Ascending aorta (tissue), 2 donors: Measurements from ENCODE around the gene PAX3. TPM values are rescaled to one million over a fixed set of nuclear protein-coding genes. Genes with fewer than 3 reads are reported as not detected.

Experiments
- DNase-seq, 2 donors: peaks; one replicate each; pipeline ENCODE4 v3.0.0-alpha.2; 2019; ENCODE audit warnings: low spot score in 2 of 2
- H3K27ac ChIP-seq, 2 donors: fragments of 200-600 bp; sonication (generic); one replicate each; pipeline ENCODE4 v1.5.1; 2016 to 2017; ENCODE audit warnings: mild to moderate bottlenecking in 1 of 2
- H3K27me3 ChIP-seq: fragments of 200-600 bp; sonication (generic); one replicate; pipeline ENCODE4 v1.5.1; 2017
- H3K36me3 ChIP-seq, 2 donors: fragments of 200-600 bp; sonication (generic); one replicate each; pipeline ENCODE4 v1.5.1; 2016
- H3K4me1 ChIP-seq, 2 donors: fragments of 200-600 bp; sonication (generic); one replicate each; pipeline ENCODE4 v1.5.1; 2016 to 2017; ENCODE audit warnings: mild to moderate bottlenecking in 1 of 2
- H3K4me3 ChIP-seq, 2 donors: fragments of 200-600 bp; sonication (generic); one replicate each; pipeline ENCODE4 v1.5.1; 2016 to 2017; ENCODE audit warnings: mild to moderate bottlenecking in 1 of 2
- H3K9me3 ChIP-seq, 2 donors: fragments of 200-600 bp; sonication (generic); one replicate each; pipeline ENCODE4 v1.5.1; 2016
- CTCF ChIP-seq, 3 experiments: fragments of 200-600 bp in 2 of 3; fragments of 450-650 bp in 1 of 3; sonication (generic) in 2 of 3; IDR thresholded peaks; one replicate each; pipeline ENCODE4 v1.5.1; 2016 to 2019; ENCODE audit warnings: antibody characterized with exemption in 3 of 3, mild to moderate bottlenecking in 1 of 3, moderate library complexity in 1 of 3
- intact Hi-C: fragments of 100-400 bp; cut with DNase I; formaldehyde crosslinking; loops from one replicate; pipeline ENCODE4 v1.15.1; 2023
- total RNA-seq: library from RNA; depleted of rRNA; stranded (reverse); fragments of >200 nt; gene quantifications from one replicate; pipeline ENCODE4 v1.1.0, GENCODE V29; 2016

Gene PAX3
- total RNA-seq, 1 donor from 2014 or later: not detected

- Histone ChIP-seq H3K27ac (no peak overlapping the region), H3K4me1 (no peaks in the 10 kb centered on the region), H3K27me3 (no peaks in the 10 kb centered on the region), H3K9me3 (no peaks in the 10 kb centered on the region), H3K4me3 (no peak overlapping the region), H3K36me3 (no peaks in the 10 kb centered on the region)
- intact Hi-C loops: no loop called here
- TF ChIP-seq CTCF (IDR thresholded peaks at IDR 0.05): no peak
- no peak for DNase-seq
These were observed 14.3 kb downstream of the PAX3 start for GRCh38 chr2:222284466-222284865.

- TF ChIP-seq CTCF (IDR thresholded peaks at IDR 0.05): no peak
- intact Hi-C loops: no loop called here
- Histone ChIP-seq H3K36me3 (no peaks in the 10 kb centered on the region), H3K4me3 (no peak overlapping the region), H3K9me3 (no peaks in the 10 kb centered on the region), H3K27me3 (no peaks in the 10 kb centered on the region), H3K4me1 (no peaks in the 10 kb centered on the region), H3K27ac (no peak overlapping the region)
- no peak for DNase-seq
These were observed 15.2 kb downstream of the PAX3 start for GRCh38 chr2:222283634-222284033.

- Histone ChIP-seq H3K4me3 (no peak overlapping the region), H3K36me3 (no peaks in the 10 kb centered on the region), H3K9me3 (no peaks in the 10 kb centered on the region), H3K4me1 (no peaks in the 10 kb centered on the region), H3K27ac (no peak overlapping the region), H3K27me3 (no peaks in the 10 kb centered on the region)
- intact Hi-C loops: no loop called here
- DNase-seq: no peak
- no peak for TF ChIP-seq CTCF (IDR thresholded peaks at IDR 0.05)
These were observed 17.3 kb downstream of the PAX3 start for GRCh38 chr2:222281506-222281905.

GRCh38 chr2:222280795-222281194 is 18.0 kb downstream of the PAX3 start:
- intact Hi-C loops: no loop called here
- no peak overlapping the region for H3K27ac ChIP-seq

GRCh38 chr2:222272446-222273015 is 26.3 kb downstream of the PAX3 start:
- intact Hi-C loops: no loop called here
- no peaks in the 10 kb centered on the region for H3K27me3 ChIP-seq
- H3K27ac ChIP-seq: no peak overlapping the region
- DNase-seq: no peak
- TF ChIP-seq CTCF (IDR thresholded peaks at IDR 0.05): no peak
- H3K4me1 ChIP-seq: no peaks in the 10 kb centered on the region
- no peaks in the 10 kb centered on the region for H3K36me3 ChIP-seq
- H3K4me3 ChIP-seq: no peak overlapping the region
- H3K9me3 ChIP-seq: no peaks in the 10 kb centered on the region

More at GRCh38 chr2:222280795-222281194, 18.0 kb downstream of the PAX3 start:
- TF ChIP-seq CTCF (IDR thresholded peaks at IDR 0.05): no peak
- no peak overlapping the region for H3K4me3 ChIP-seq
- no peaks in the 10 kb centered on the region for H3K36me3 ChIP-seq
- H3K4me1 ChIP-seq: no peaks in the 10 kb centered on the region
- H3K27me3 ChIP-seq: no peaks in the 10 kb centered on the region
- DNase-seq: no peak
- H3K9me3 ChIP-seq: no peaks in the 10 kb centered on the region

- H3K4me1 ChIP-seq: no peaks in the 10 kb centered on the region
- H3K27me3 ChIP-seq: no peaks in the 10 kb centered on the region
- no peak overlapping the region for H3K4me3 ChIP-seq
- no peak overlapping the region for H3K27ac ChIP-seq
- TF ChIP-seq CTCF (IDR thresholded peaks at IDR 0.05): no peak
- no peak for DNase-seq
- no peaks in the 10 kb centered on the region for H3K36me3 ChIP-seq
- intact Hi-C loops: no loop called here
- H3K9me3 ChIP-seq: no peaks in the 10 kb centered on the region
These were observed 26.9 kb downstream of the PAX3 start for GRCh38 chr2:222271854-222272253.
